Liver (tissue), 9 donors: ENCODE results near the gene MDM2. TPM values are rescaled to one million over a fixed set of nuclear protein-coding genes. Genes with fewer than 3 reads are reported as not detected.
"Not testable (repeated sequence)": the region's sequence is repeated elsewhere in the genome, so short reads cannot be mapped to it uniquely, and the experiment has no call there.

Experiments
- DNase-seq: peaks from one replicate; pipeline ENCODE4 v3.0.0-alpha.2; 2017; ENCODE audit warnings: low spot score
- H3K27ac ChIP-seq, 2 donors: one replicate each; pipeline ENCODE4 v1.7.0; 2013; ENCODE audit warnings: inconsistent platforms in 2 of 2, low read length in 2 of 2, control low read depth in 1 of 2, low read depth in 1 of 2, mild to moderate bottlenecking in 1 of 2
- H3K27me3 ChIP-seq, 4 donors: one replicate each; pipeline versions ENCODE4 v1.6.1 to v1.7.0; 2013; ENCODE audit warnings: low read length in 3 of 4, inconsistent platforms in 1 of 4, mild to moderate bottlenecking in 1 of 4, moderate library complexity in 1 of 4; ENCODE audit not compliant: control insufficient read depth in 4 of 4, insufficient read depth in 4 of 4
- H3K36me3 ChIP-seq, 4 donors: one replicate each; pipeline versions ENCODE4 v1.6.1 to v1.7.0; 2013; ENCODE audit warnings: low read length in 3 of 4, mild to moderate bottlenecking in 3 of 4, low read depth in 1 of 4, moderate library complexity in 1 of 4; ENCODE audit not compliant: control insufficient read depth in 4 of 4, insufficient read depth in 3 of 4
- H3K4me1 ChIP-seq, 4 donors: one replicate each; pipeline versions ENCODE4 v1.6.1 to v1.7.0; 2013; ENCODE audit warnings: low read length in 3 of 4, mild to moderate bottlenecking in 3 of 4, moderate library complexity in 1 of 4; ENCODE audit not compliant: control insufficient read depth in 4 of 4, insufficient read depth in 4 of 4
- H3K4me3 ChIP-seq, 3 donors: one replicate each; pipeline versions ENCODE4 v1.6.1 to v1.7.0; 2013; ENCODE audit warnings: low read length in 3 of 3, control low read depth in 1 of 3, low read depth in 1 of 3, mild to moderate bottlenecking in 1 of 3
- H3K9ac ChIP-seq, 2 donors: one replicate each; pipeline ENCODE4 v1.7.0; 2013; ENCODE audit warnings: low read length in 2 of 2, mild to moderate bottlenecking in 2 of 2, moderate library complexity in 2 of 2, control low read depth in 1 of 2, low read depth in 1 of 2
- H3K9me3 ChIP-seq, 4 donors: one replicate each; pipeline versions ENCODE4 v1.6.1 to v1.7.0; 2013; ENCODE audit warnings: low read length in 3 of 4; ENCODE audit not compliant: control insufficient read depth in 4 of 4
- EGR1 ChIP-seq, 2 donors: IDR thresholded peaks; 2 replicates each; pipeline ENCODE4 v1.6.1; 2016 to 2018; ENCODE audit warnings: antibody characterized with exemption in 2 of 2, low read depth in 2 of 2
- FOXA1 ChIP-seq: IDR thresholded peaks from 2 replicates; pipeline ENCODE4 v1.6.1; 2016; ENCODE audit warnings: antibody characterized with exemption
- FOXA2 ChIP-seq: IDR thresholded peaks from 2 replicates; pipeline ENCODE4 v1.6.1; 2016; ENCODE audit warnings: antibody characterized with exemption
- GABPA ChIP-seq, 2 donors: IDR thresholded peaks in 1 of 2; conservative IDR thresholded peaks in 1 of 2; 2 replicates each; pipeline ENCODE4 v1.6.1; 2016; ENCODE audit warnings: antibody characterized with exemption in 2 of 2, mild to moderate bottlenecking in 1 of 2, moderate library complexity in 1 of 2
- HNF4A ChIP-seq, 2 donors: conservative IDR thresholded peaks; 2 replicates each; pipeline ENCODE4 v1.6.1; 2016; ENCODE audit warnings: antibody characterized with exemption in 2 of 2, mild to moderate bottlenecking in 2 of 2
- HNF4G ChIP-seq: IDR thresholded peaks from 2 replicates; pipeline ENCODE4 v1.6.1; 2016; ENCODE audit warnings: antibody characterized with exemption
- NR2F2 ChIP-seq: IDR thresholded peaks from 2 replicates; pipeline ENCODE4 v1.6.1; 2016; ENCODE audit warnings: antibody characterized with exemption
- REST ChIP-seq: IDR thresholded peaks from 2 replicates; pipeline ENCODE4 v1.6.1; 2016; ENCODE audit warnings: antibody characterized with exemption, mild to moderate bottlenecking
- TAF1 ChIP-seq: conservative IDR thresholded peaks from 2 replicates; pipeline ENCODE4 v1.6.1; 2016; ENCODE audit warnings: antibody characterized with exemption, mild to moderate bottlenecking
- YY1 ChIP-seq: IDR thresholded peaks from 2 replicates; pipeline ENCODE4 v1.6.1; 2016; ENCODE audit warnings: antibody characterized with exemption, mild to moderate bottlenecking
- WGBS: extraction: QIAGEN DNeasy Blood & Tissue Kit; methylation state at CpG from one replicate; pipeline ENCODE4 v1.1.7; 2013; 5-methylcytosine and 5-hydroxymethylcytosine counted together
- polyA plus RNA-seq, 2 donors: library from polyadenylated mRNA; stranded (reverse) in 1 of 2; unstranded in 1 of 2; fragments of 200-250 nt in 1 of 2; fragments of >200 nt in 1 of 2; fragmentation: Nextera tagmentation in 1 of 2; extraction: Ambion mirVana in 1 of 2; gene quantifications; one replicate each; pipeline versions ENCODE4 v1.2.1 to v1.2.3, GENCODE V29; 2013 to 2015
- total RNA-seq, 2 donors: library from RNA; depleted of rRNA; stranded (reverse); fragments of >200 nt; gene quantifications; one replicate each; pipeline ENCODE4 v1.2.3, GENCODE V29; 2014
- donor health status: healthy.
- donor health status: healthy.
- donor health status: healthy.
- donor health status: healthy.
- donor health status: healthy.

MDM2 gene
- total and polyA plus RNA-seq, 4 donors: 10.1 to 69.4 (median 36.9) TPM

- 95% methylated on average over 8 of the region's 8 CpGs for WGBS
- TF ChIP-seq YY1 (no peak), FOXA1 (no peak)
- H3K4me1 ChIP-seq: peaks cover 2 to 7% (median 4%) of the 10 kb centered on the region in 4 donors
- no peaks in the 10 kb centered on the region for H3K9me3 ChIP-seq
- H3K4me3 ChIP-seq: no peak overlapping the region
- H3K36me3 ChIP-seq: peaks cover 15 to 51% (median 41%) of the 10 kb centered on the region in 4 donors
- DNase-seq: no peak
- no peak overlapping the region for H3K9ac ChIP-seq
- no peak overlapping the region for H3K27ac ChIP-seq
- H3K27me3 ChIP-seq: no peaks in the 10 kb centered on the region
Measured at GRCh38 chr12:68815928-68816800, 8.2 kb downstream of the MDM2 start.

GRCh38 chr12:68819481-68819880 lies 11.5 kb downstream of the MDM2 start:
- H3K27ac ChIP-seq, H3K9ac ChIP-seq, H3K4me1 ChIP-seq, H3K9me3 ChIP-seq, H3K4me3 ChIP-seq, DNase-seq, H3K27me3 ChIP-seq: not testable (repeated sequence)
- 96% methylated on average over 13 of the region's 13 CpGs for WGBS
- H3K36me3 ChIP-seq: peaks cover 13 to 59% (median 52%) of the 10 kb centered on the region in 4 donors

- no peaks in the 10 kb centered on the region for H3K27me3 ChIP-seq
- H3K36me3 ChIP-seq: peaks cover 13 to 68% (median 50%) of the 10 kb centered on the region in 4 donors
- no peak overlapping the region for H3K9ac ChIP-seq
- no peak overlapping the region for H3K4me3 ChIP-seq
- no peak for DNase-seq
- TF ChIP-seq HNF4A (conservative IDR thresholded peaks at IDR 0.05) (no peak), EGR1 (IDR thresholded peaks at IDR 0.05; ENCODE audit: low read depth in 2 of 2) (no peak), HNF4G (no peak), TAF1 (no peak), FOXA2 (no peak), FOXA1 (no peak), REST (no peak), GABPA (IDR thresholded peaks at IDR 0.05 in 1 of 2, conservative IDR thresholded peaks at IDR 0.05 in 1 of 2) (no peak), NR2F2 (no peak)
- no peaks in the 10 kb centered on the region for H3K4me1 ChIP-seq
- 94% methylated on average over 6 of the region's 6 CpGs for WGBS
- H3K9me3 ChIP-seq: no peaks in the 10 kb centered on the region
- no peak overlapping the region for H3K27ac ChIP-seq
Measured at GRCh38 chr12:68821357-68822188, 13.6 kb downstream of the MDM2 start.
